SJSA1 (cell line): ENCODE data around the gene FLOT2. TPM values are rescaled to one million over a fixed set of nuclear protein-coding genes. Genes with fewer than 3 reads are reported as not detected.

Source experiments
- DNase-seq, 2 experiments: peaks; one replicate each; pipeline ENCODE4 v3.0.0-alpha.2; 2015 to 2020; ENCODE audit warnings: low spot score in 2 of 2, low read depth in 1 of 2
- H3K27ac ChIP-seq: fragments of 250-450 bp; sonication (Bioruptor Pico); 2 replicates; pipeline ENCODE4 v1.5.1; 2020; ENCODE audit warnings: mild to moderate bottlenecking, moderate library complexity
- H3K27me3 ChIP-seq: fragments of 250-450 bp; sonication (Bioruptor Pico); replicated peaks from 2 replicates; pipeline ENCODE4 v1.5.1; 2020; ENCODE audit warnings: mild to moderate bottlenecking, moderate library complexity
- H3K36me3 ChIP-seq: fragments of 250-450 bp; sonication (Bioruptor Pico); 2 replicates; pipeline ENCODE4 v1.5.1; 2020; ENCODE audit warnings: mild to moderate bottlenecking
- H3K4me1 ChIP-seq: fragments of 250-450 bp; sonication (Bioruptor Pico); replicated peaks from 2 replicates; pipeline ENCODE4 v1.6.1; 2021; ENCODE audit warnings: mild to moderate bottlenecking
- H3K4me3 ChIP-seq: fragments of 250-450 bp; sonication (Bioruptor Pico); 2 replicates; pipeline ENCODE4 v1.5.1; 2020; ENCODE audit warnings: mild to moderate bottlenecking
- H3K9me3 ChIP-seq: fragments of 250-450 bp; sonication (Bioruptor Pico); replicated peaks from 2 replicates; pipeline ENCODE4 v1.5.1; 2020; ENCODE audit warnings: mild to moderate bottlenecking
- total RNA-seq: library from RNA; depleted of rRNA; stranded (reverse); fragments of >200 nt; shearing (Covaris generic); gene quantifications from 2 replicates; pipeline ENCODE4 v1.2.3, GENCODE V29; 2014

FLOT2 gene
- total RNA-seq, 1 experiment from 2014 or later, result 13.4 TPM

DNA sequence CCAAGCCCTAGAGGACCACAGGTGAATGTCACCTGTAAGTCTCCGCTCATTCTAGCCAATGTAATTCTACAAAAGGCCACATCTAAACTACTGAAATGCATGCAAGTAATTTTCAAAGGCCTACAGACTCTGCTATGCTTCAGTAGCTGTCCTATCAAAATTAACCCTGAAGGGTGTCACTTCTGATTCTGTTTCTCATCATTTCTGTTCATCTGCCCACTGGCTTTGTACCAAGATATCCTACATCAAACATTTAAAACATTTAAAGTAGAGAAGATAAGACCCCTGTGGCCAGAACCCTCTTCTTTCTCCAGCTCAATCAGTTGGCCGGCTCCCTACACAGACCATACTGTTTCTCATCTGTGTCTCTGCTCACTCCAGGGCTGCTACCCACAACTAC lies 32.3 kb upstream of the FLOT2 start:
- peaks cover 3% of the 10 kb centered on the region; the same call in 1 of the 2 replicates for H3K9me3 ChIP-seq
- no peak overlapping the region for H3K27ac ChIP-seq
- H3K27me3 ChIP-seq, result no peaks in the 10 kb centered on the region
- peaks cover 18% of the 10 kb centered on the region for H3K4me1 ChIP-seq
- no peak for DNase-seq
- H3K36me3 ChIP-seq, result peaks cover 39% of the 10 kb centered on the region
- H3K4me3 ChIP-seq, result no peak overlapping the region

DNA sequence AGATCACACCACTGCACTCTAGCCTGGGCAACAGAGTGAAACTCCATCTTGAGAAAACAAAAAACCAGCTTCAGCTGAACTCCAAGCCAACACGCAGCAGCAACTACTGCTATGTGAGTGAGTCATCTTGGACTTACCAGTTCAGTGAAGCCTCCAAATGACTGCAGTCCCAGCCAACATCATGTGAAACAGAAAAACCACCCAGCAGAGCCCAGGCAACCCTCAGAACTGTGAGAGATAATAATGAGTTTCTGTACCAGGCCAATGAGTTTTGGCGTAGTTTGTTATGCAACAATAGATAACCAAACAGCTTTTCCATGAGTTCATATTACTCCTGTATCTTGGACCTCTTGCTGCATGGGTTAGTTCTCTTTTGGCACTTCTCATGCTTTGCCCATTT lies 30.5 kb upstream of the FLOT2 start:
- Histone ChIP-seq H3K27ac (no peak overlapping the region), H3K9me3 (peaks cover 3% of the 10 kb centered on the region; the same call in 1 of the 2 replicates), H3K27me3 (no peaks in the 10 kb centered on the region), H3K4me1 (peaks cover 18% of the 10 kb centered on the region), H3K4me3 (no peak overlapping the region), H3K36me3 (peaks cover 54% of the 10 kb centered on the region)
- no peak for DNase-seq

DNA sequence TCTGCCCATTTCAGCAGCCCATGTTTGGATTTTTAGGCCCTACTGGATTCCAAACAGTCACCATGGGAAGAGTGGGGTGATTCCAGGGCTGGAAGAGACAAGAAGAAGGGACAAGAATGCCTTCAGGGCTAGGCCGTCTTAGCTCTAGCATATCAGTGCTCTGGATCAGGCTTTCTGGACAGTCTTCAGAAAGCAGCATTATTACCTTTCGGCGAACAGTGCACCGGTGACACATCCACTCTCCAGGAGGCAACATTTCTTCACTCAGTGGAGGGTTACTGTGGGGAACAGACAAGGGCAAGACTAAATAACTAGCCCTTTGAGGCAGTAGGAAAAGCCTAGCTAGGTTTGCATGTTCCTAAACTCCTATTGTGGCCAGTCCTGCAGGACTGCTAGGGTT lies 29.3 kb upstream of the FLOT2 start:
- H3K4me3 ChIP-seq, result no peak overlapping the region
- H3K36me3 ChIP-seq, result peaks cover 67% of the 10 kb centered on the region
- H3K9me3 ChIP-seq, result peaks cover 3% of the 10 kb centered on the region; the same call in 1 of the 2 replicates
- no peak overlapping the region for H3K27ac ChIP-seq
- DNase-seq, result no peak
- no peaks in the 10 kb centered on the region for H3K27me3 ChIP-seq
- peaks cover 18% of the 10 kb centered on the region for H3K4me1 ChIP-seq

GRCh38 chr17:28926366-28926765 lies 28.8 kb upstream of the FLOT2 start:
- Histone ChIP-seq H3K4me3 (no peak overlapping the region), H3K36me3 (peaks cover 71% of the 10 kb centered on the region), H3K27me3 (no peaks in the 10 kb centered on the region), H3K4me1 (peaks cover 18% of the 10 kb centered on the region), H3K9me3 (peaks cover 3% of the 10 kb centered on the region; the same call in 1 of the 2 replicates), H3K27ac (no peak overlapping the region; the same call in 1 of the 2 replicates)
- DNase-seq, result no peak

GRCh38 chr17:28925912-28926365 lies 28.4 kb upstream of the FLOT2 start:
- H3K9me3 ChIP-seq, result peaks cover 3% of the 10 kb centered on the region; the same call in 1 of the 2 replicates
- peak overlapping the region; percentile 27; the same call in 1 of the 2 replicates for H3K27ac ChIP-seq
- no peak overlapping the region for H3K4me3 ChIP-seq
- DNase-seq, result peak in 1 of 2 experiments; percentile 39
- H3K36me3 ChIP-seq, result peaks cover 76% of the 10 kb centered on the region
- H3K4me1 ChIP-seq, result peaks cover 18% of the 10 kb centered on the region
- no peaks in the 10 kb centered on the region for H3K27me3 ChIP-seq

DNA sequence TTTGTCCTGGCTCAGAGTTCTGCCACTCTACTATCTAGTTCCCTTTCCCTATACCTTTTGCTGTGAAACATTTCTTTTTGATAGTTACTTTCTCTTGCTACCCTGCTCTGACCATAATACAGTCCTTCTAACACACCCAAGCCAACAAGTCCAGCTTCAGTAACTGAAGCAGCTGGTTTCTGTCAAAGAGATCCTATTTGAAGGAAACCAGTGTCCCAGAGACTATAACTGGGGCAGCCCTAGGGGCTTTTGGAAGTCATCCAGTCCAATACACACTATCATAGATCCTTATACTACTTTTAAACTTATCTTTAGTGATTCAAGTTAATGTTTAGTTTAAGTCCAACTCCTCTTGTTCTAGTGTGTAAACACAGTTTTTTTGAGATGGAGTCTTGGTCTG lies 22.7 kb upstream of the FLOT2 start:
- no peak overlapping the region for H3K27ac ChIP-seq
- no peaks in the 10 kb centered on the region for H3K9me3 ChIP-seq
- no peak overlapping the region for H3K4me3 ChIP-seq
- H3K27me3 ChIP-seq, result no peaks in the 10 kb centered on the region
- no peak for DNase-seq
- peaks cover 2% of the 10 kb centered on the region for H3K4me1 ChIP-seq
- H3K36me3 ChIP-seq, result peaks cover 93% of the 10 kb centered on the region

DNA sequence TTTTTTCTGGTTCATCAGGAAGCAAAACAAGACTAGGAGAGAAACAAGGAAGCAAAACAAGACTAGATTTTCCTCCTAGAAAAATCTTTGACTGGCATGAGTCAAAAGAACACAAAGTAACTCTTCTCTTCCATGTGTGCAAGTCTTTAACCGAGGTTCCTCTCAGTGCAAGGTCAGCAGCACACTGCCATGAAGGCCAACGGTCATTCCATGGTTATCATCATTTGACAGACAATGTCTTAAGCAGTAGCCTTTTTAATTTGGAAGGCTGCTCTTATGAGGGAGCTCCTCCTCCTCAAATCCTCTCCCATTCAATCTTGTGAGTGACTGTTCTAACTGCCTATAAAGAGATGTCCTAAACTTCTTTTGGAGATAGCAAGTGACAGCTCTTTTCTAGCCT lies 20.8 kb upstream of the FLOT2 start:
- H3K27ac ChIP-seq, result no peak overlapping the region

GRCh38 chr17:28917465-28917864 lies 19.9 kb upstream of the FLOT2 start:
- DNase-seq, result no peak
- Histone ChIP-seq H3K4me3 (no peak overlapping the region), H3K36me3 (peaks cover 95% of the 10 kb centered on the region), H3K27ac (no peak overlapping the region), H3K27me3 (no peaks in the 10 kb centered on the region), H3K9me3 (0 out of 2 replicates have a peak, but pooled peaks cover 2% of the 10 kb centered on the region), H3K4me1 (no peaks in the 10 kb centered on the region)

More for the DNA sequence above, 20.8 kb upstream of the FLOT2 start:
- H3K27me3 ChIP-seq, result no peaks in the 10 kb centered on the region
- peaks cover 95% of the 10 kb centered on the region for H3K36me3 ChIP-seq
- H3K9me3 ChIP-seq, result 0 out of 2 replicates have a peak, but pooled peaks cover 2% of the 10 kb centered on the region
- no peak for DNase-seq
- no peaks in the 10 kb centered on the region for H3K4me1 ChIP-seq
- no peak overlapping the region for H3K4me3 ChIP-seq

GRCh38 chr17:28917029-28917428 lies 19.5 kb upstream of the FLOT2 start:
- H3K9me3 ChIP-seq, result 0 out of 2 replicates have a peak, but pooled peaks cover 2% of the 10 kb centered on the region
- H3K4me1 ChIP-seq, result no peaks in the 10 kb centered on the region
- peaks cover 95% of the 10 kb centered on the region for H3K36me3 ChIP-seq
- no peak overlapping the region for H3K27ac ChIP-seq
- no peak for DNase-seq
- no peaks in the 10 kb centered on the region for H3K27me3 ChIP-seq
- no peak overlapping the region for H3K4me3 ChIP-seq

- no peaks in the 10 kb centered on the region for H3K27me3 ChIP-seq
- no peaks in the 10 kb centered on the region for H3K4me1 ChIP-seq
- peaks cover 95% of the 10 kb centered on the region for H3K36me3 ChIP-seq
- H3K9me3 ChIP-seq, result 0 out of 2 replicates have a peak, but pooled peaks cover 2% of the 10 kb centered on the region
- H3K27ac ChIP-seq, result no peak overlapping the region
- H3K4me3 ChIP-seq, result no peak overlapping the region
- DNase-seq, result no peak
Measured at GRCh38 chr17:28916302-28916934, 18.9 kb upstream of the FLOT2 start.

DNA sequence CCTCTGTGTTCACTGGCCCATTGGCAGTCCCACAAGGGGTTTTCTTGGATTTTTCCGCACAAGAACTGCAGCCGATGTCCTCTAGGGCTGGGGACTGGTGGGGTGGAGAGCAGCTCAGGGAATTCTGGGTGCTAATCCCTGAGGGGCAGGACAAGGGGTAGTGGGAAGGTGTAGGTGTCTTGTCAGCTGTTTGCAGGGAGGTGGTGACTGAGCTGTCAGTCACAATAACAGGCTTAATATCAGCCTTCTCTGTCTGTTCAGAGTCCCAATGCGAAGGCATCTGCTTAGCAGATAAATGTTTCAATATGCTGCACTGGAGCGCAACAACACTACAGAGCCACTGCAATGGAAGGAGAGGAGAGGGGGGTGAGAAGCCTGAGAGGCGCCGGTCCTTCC lies 15.4 kb upstream of the FLOT2 start:
- Histone ChIP-seq H3K4me3 (no peak overlapping the region), H3K36me3 (peaks cover 100% of the 10 kb centered on the region), H3K27me3 (no peaks in the 10 kb centered on the region), H3K27ac (no peak overlapping the region), H3K9me3 (0 out of 2 replicates have a peak, but pooled peaks cover 2% of the 10 kb centered on the region), H3K4me1 (peaks cover 8% of the 10 kb centered on the region)
- no peak for DNase-seq

GRCh38 chr17:28912281-28912937 lies 14.9 kb upstream of the FLOT2 start:
- H3K4me1 ChIP-seq, result peaks cover 8% of the 10 kb centered on the region
- H3K27ac ChIP-seq, result no peak overlapping the region
- no peak overlapping the region for H3K4me3 ChIP-seq
- 0 out of 2 replicates have a peak, but pooled peaks cover 2% of the 10 kb centered on the region for H3K9me3 ChIP-seq
- H3K36me3 ChIP-seq, result peaks cover 100% of the 10 kb centered on the region
- no peak for DNase-seq
- no peaks in the 10 kb centered on the region for H3K27me3 ChIP-seq

- Histone ChIP-seq H3K36me3 (peaks cover 100% of the 10 kb centered on the region), H3K4me1 (peaks cover 8% of the 10 kb centered on the region), H3K27me3 (no peaks in the 10 kb centered on the region), H3K27ac (no peak overlapping the region), H3K9me3 (0 out of 2 replicates have a peak, but pooled peaks cover 2% of the 10 kb centered on the region), H3K4me3 (no peak overlapping the region)
- DNase-seq, result no peak
Measured at GRCh38 chr17:28911411-28912045, 14.0 kb upstream of the FLOT2 start.

- H3K9me3 ChIP-seq, result 0 out of 2 replicates have a peak, but pooled peaks cover 2% of the 10 kb centered on the region
- no peaks in the 10 kb centered on the region for H3K27me3 ChIP-seq
- peaks cover 96% of the 10 kb centered on the region for H3K36me3 ChIP-seq
- no peak overlapping the region for H3K4me3 ChIP-seq
- peaks cover 8% of the 10 kb centered on the region for H3K4me1 ChIP-seq
- DNase-seq, result no peak
- H3K27ac ChIP-seq, result no peak overlapping the region
Measured at GRCh38 chr17:28910534-28910933, 13.0 kb upstream of the FLOT2 start.
